ENCODE measurements around the gene WDR62.

GRCh38 chr19:36100476-36100875 lies 45.8 kb downstream of the WDR62 start:
- TF ChIP-seq ZNF366 (tag by site-specific recombination; conservative IDR thresholded peaks at IDR 0.05) (no peak), ZBTB1 (tag by site-specific recombination; IDR thresholded peaks at IDR 0.05) (no peak), ZNF311 (tag by site-specific recombination; IDR thresholded peaks at IDR 0.05; ENCODE audit: borderline replicate concordance) (no peak), CTCF (tag by site-specific recombination; IDR thresholded peaks at IDR 0.05) (no peak), SETDB1 (IDR thresholded peaks at IDR 0.05; ENCODE audit: insufficient read length, low read length) (no peak), ZNF239 (tag by site-specific recombination; IDR thresholded peaks at IDR 0.05) (no peak), ZNF24 (tag by site-specific recombination; IDR thresholded peaks at IDR 0.05) (no peak)

All from HEK293 (cell line).